ENCODE measurements around the gene ARMC10. TPM values are rescaled to one million over a fixed set of nuclear protein-coding genes. Genes with fewer than 3 reads are reported as not detected.
A peak's percentile ranks its signal among the peaks of the same experiment; 100 is the strongest.
"Not testable (repeated sequence)": the region's sequence is repeated elsewhere in the genome, so short reads cannot be mapped to it uniquely, and the experiment has no call there.

ARMC10 gene
- total RNA-seq, 2 donors from 2014 or later = 50.6 to 59.6 TPM

- 16% methylated on average over 1 of the region's 1 CpG for WGBS
- H3K27ac ChIP-seq = no peak overlapping the region
- H3K4me3 ChIP-seq = no peak overlapping the region
- H3K27me3 ChIP-seq (replicated peaks; ENCODE audit: insufficient read depth) = no peaks in the 10 kb centered on the region
- no peaks in the 10 kb centered on the region for H3K9me3 ChIP-seq
- TF ChIP-seq POLR2AphosphoS5 (IDR thresholded peaks at IDR 0.05) = no peak
- no peak for TF ChIP-seq POLR2A (IDR thresholded peaks at IDR 0.05)
- no peak for TF ChIP-seq CTCF (IDR thresholded peaks at IDR 0.05)
- DNase-seq (ENCODE audit: low spot score) = no peak
- peaks cover 0 to 6% of the 10 kb centered on the region in 2 donors for H3K36me3 ChIP-seq
- intact Hi-C loops (cut with DNase I) = no loop called here
- no peaks in the 10 kb centered on the region for H3K4me1 ChIP-seq (replicated peaks)
Observed at GRCh38 chr7:103093429-103093828, 18.5 kb downstream of the ARMC10 start.

GRCh38 chr7:103094102-103094501 lies 19.2 kb downstream of the ARMC10 start:
- no peak for DNase-seq (ENCODE audit: low spot score)
- Histone ChIP-seq H3K4me3 (no peak overlapping the region), H3K36me3 (peaks cover 0 to 6% of the 10 kb centered on the region in 2 donors), H3K27me3 (replicated peaks; ENCODE audit: insufficient read depth) (no peaks in the 10 kb centered on the region), H3K4me1 (replicated peaks) (no peaks in the 10 kb centered on the region), H3K9me3 (no peaks in the 10 kb centered on the region), H3K27ac (no peak overlapping the region)
- 29% methylated on average over 3 of the region's 3 CpGs for WGBS
- TF ChIP-seq CTCF (IDR thresholded peaks at IDR 0.05) (peak in 2 of 4 experiments; percentile 18 to 28), POLR2AphosphoS5 (IDR thresholded peaks at IDR 0.05) (no peak)
- intact Hi-C loops (cut with DNase I) = no loop called here

GRCh38 chr7:103095558-103095957 lies 20.6 kb downstream of the ARMC10 start:
- DNase-seq (ENCODE audit: low spot score); intact Hi-C loops (cut with DNase I); H3K36me3 ChIP-seq; H3K27me3 ChIP-seq (replicated peaks; ENCODE audit: insufficient read depth); H3K4me3 ChIP-seq; H3K4me1 ChIP-seq (replicated peaks); H3K9me3 ChIP-seq; H3K27ac ChIP-seq: not testable (repeated sequence)
- WGBS = 95% methylated on average over 2 of the region's 2 CpGs

GRCh38 chr7:103097041-103097440 lies 22.1 kb downstream of the ARMC10 start:
- H3K4me1 ChIP-seq (replicated peaks) = no peaks in the 10 kb centered on the region
- no peak for DNase-seq (ENCODE audit: low spot score)
- H3K4me3 ChIP-seq = no peak overlapping the region
- no peak overlapping the region for H3K27ac ChIP-seq
- H3K36me3 ChIP-seq = peaks cover 0 to 6% of the 10 kb centered on the region in 2 donors
- no peaks in the 10 kb centered on the region for H3K27me3 ChIP-seq (replicated peaks; ENCODE audit: insufficient read depth)
- 85% methylated on average over 2 of the region's 2 CpGs for WGBS
- intact Hi-C loops (cut with DNase I) = no loop called here
- H3K9me3 ChIP-seq = no peaks in the 10 kb centered on the region
- no peak for TF ChIP-seq POLR2AphosphoS5 (IDR thresholded peaks at IDR 0.05)
- TF ChIP-seq POLR2A (IDR thresholded peaks at IDR 0.05) = no peak
- TF ChIP-seq CTCF (IDR thresholded peaks at IDR 0.05) = no peak

GRCh38 chr7:103100348-103100747 lies 25.4 kb downstream of the ARMC10 start:
- WGBS = 65% methylated on average over 3 of the region's 3 CpGs
- Histone ChIP-seq H3K4me1 (replicated peaks) (no peaks in the 10 kb centered on the region), H3K4me3 (no peak overlapping the region), H3K36me3 (no peaks in the 10 kb centered on the region), H3K27me3 (replicated peaks; ENCODE audit: insufficient read depth) (no peaks in the 10 kb centered on the region), H3K27ac (no peak overlapping the region), H3K9me3 (no peaks in the 10 kb centered on the region)
- intact Hi-C loops (cut with DNase I) = no loop called here
- TF ChIP-seq POLR2A (IDR thresholded peaks at IDR 0.05) = no peak
- no peak for TF ChIP-seq POLR2AphosphoS5 (IDR thresholded peaks at IDR 0.05)
- no peak for TF ChIP-seq CTCF (IDR thresholded peaks at IDR 0.05)
- no peak for DNase-seq (ENCODE audit: low spot score)
